Right ventricle myocardium inferior (tissue), 1 donor: ENCODE measurements around the gene DLG2. TPM values are rescaled to one million over a fixed set of nuclear protein-coding genes. Genes with fewer than 3 reads are reported as not detected.
"Not testable (repeated sequence)": the region's sequence is repeated elsewhere in the genome, so short reads cannot be mapped to it uniquely, and the experiment has no call there.

ENCODE experiments used
- ATAC-seq: fragments of 200-7000 bp; cut with Tn5 transposase; one replicate; pipeline ENCODE4 v1.9.1; 2020; ENCODE audit warnings: mild to moderate bottlenecking, moderate library complexity
- DNase-seq: peaks from one replicate; pipeline ENCODE4 v3.0.0; 2021; ENCODE audit errors: missing footprints
- intact Hi-C: fragments of 100-400 bp; cut with DNase I; formaldehyde crosslinking; loops from one replicate; pipeline ENCODE4 v1.11.0; 2022
- total RNA-seq: library from RNA; stranded (reverse); fragmentation: NEBNext Ultra II Directional; extraction: Animal tissue kit (Norgen Biotek cat#: 25700); gene quantifications from one replicate; pipeline ENCODE4 v1.2.1, GENCODE V29; 2021
- donor health status: DM: no; HTN: yes; CAD: no; lungs with severe emphysema.

Gene DLG2
- total RNA-seq, 1 donor from 2014 or later = 5.7 TPM

DNA sequence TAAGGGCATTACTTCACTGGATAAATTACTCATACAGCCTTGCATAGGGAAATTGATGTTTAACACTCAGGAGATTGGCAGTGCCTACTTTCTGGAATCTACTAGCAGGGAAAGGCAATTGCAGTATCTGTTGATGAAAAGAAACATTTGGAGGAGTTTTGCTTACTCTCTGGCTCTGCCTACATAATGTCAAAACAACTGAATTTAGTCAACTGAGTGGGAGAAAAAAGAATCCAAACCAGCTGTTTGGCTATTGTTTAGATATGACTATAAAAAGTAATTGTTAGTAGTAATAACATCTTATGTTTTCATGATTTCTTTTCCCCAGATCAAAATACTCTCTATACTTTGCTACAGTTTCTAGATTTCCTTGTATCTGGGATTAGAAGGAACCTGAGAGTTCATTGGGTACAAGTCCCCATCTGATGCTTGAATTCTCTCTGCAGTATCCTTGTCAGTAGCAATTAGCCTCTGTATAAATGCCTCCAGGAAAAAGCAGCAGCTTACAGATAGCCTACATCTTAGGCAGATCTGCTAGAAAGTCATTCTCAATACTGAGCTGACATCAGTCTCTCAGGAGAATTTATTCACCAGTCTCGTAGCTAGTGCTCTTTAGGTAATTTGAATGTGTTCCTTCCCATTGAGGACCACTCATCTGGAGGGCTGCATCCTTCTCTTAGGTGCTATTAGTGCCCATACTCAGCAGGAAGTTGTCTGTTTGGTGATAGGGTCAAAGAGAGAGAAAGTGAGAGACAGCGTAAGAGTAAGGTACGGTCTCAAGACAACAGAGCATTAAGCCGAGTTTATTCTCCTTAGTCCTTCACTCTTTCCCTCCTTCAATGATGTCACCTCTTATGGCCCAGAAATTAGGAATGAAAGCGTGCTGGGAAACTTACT lies 2155.1 kb downstream of the DLG2 start:
- ATAC-seq (no peak), DNase-seq (no peak)
- intact Hi-C loops = no loop called here

DNA sequence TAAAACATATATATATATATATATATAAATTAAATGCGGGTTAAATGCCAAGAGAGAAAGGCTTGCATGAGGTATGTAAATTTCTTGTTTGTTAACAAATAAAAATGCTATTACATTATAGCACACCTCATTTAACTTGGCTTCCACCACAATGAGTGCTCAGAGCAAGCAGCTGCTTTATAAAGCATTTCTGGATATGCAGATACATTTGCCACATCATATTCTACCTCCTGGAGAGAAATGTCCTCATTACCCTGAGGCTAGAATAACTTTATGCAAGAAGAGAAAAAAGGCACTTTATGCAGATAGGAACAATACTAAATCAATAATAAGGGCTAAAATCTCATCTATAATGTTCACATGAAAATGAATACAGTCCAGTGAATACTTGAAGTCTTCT lies 2159.3 kb downstream of the DLG2 start:
- intact Hi-C loops = no loop called here
- DNase-seq (no peak), ATAC-seq (no peak)

DNA sequence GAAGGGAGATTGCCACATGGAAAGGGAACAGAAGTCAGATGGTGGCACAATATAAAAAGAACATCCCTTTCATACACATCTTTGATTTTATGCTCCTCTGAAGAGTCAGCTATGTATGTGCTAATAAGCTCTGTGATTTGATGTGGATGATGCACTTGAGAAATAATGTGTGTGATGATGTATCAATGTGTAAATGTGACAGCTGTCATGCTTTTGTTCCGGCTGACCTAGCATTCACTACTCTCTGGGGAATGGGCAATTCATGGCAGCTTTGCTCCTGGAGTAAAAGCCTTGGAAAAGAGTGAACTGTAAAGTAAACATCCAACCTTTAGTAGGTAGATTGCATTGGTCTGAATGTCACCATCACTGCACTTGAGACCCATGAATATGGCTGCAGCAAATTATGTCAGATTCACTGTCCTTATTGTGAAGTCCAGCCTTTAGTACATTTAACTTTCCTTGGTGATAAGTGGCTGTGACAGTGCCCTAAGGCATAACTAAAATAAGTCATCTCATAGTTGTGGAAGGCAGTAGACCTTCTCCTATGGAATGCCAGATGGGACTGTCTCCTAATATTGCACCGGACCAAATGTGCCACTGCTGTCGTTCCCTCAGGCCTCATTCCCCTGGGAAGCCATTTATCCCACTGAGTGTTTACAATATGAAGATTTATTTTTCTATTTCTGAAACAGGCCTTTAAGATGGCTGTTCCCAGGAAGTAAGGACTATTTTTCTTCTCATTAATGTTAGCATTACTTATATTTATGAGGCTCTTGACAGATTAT lies 2162.8 kb downstream of the DLG2 start:
- intact Hi-C loops = no loop called here
- ATAC-seq (no peak), DNase-seq (no peak)

DNA sequence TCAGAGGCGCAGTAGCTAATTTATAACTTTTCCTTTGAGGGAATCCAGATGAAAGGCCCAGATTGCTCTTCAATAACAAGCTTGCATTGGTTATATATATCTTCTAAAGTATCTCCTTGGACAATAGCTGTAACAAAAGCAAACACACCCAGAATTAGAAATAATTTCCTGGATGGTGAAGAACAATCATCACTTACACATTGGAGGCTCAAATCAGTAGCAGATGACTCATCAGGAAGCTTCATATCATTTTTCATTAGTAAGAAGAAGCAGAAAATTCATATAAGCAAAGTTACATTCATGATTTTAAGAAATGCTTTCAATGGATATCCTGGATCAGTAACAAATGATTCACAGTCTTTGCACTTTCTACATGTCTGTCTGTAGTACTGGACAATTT lies 2167.3 kb downstream of the DLG2 start:
- intact Hi-C loops = loop anchor here (10.0 kb wide), 1 partner anchor 255 kb away; no protein-coding TSS in a partner anchor
- DNase-seq (no peak), ATAC-seq (no peak)

DNA sequence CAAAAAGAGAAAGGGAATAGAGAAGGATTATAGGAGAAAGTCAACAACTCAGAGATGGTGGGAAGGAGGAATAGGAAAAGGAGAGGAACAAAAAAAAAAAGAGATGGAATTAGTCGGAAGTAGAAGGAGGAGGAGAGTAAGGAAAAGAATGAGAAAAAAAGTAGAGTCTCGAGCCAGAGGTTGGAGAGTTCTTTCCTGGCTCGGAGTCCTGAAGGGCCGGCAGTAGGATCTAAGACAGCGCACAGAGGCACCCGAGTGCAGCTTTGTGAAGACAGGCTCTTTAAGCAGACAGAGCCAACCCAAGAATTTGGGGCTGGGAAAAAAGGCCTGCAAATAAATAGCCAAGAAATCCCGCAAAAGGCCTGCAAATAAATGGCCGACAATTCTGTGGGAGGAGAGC lies 2170.6 kb downstream of the DLG2 start:
- ATAC-seq = no peak
- no peak for DNase-seq
- intact Hi-C loops = loop anchor here (10.0 kb wide), 1 partner anchor 258 kb away; no protein-coding TSS in a partner anchor

DNA sequence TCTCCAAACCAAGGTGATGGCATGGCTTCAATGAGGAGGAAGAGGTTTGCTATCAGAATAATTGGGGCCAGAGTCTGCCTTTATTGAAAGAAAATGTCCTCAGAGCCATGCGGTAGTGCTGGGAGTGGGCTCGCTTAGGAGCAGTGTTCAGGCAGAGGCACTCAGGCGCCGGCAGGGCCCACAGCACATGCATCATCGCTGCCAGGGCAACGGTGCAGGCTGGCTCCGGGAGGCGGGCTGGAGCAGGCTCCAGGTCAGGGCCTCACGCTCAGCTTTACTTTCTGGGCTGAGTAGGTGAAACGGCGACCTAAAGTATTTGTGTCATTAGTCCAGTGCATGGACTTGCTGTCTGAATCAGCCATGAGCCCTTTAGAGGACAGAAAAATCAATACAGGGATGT lies 2171.1 kb downstream of the DLG2 start:
- intact Hi-C loops = loop anchor here (10.0 kb wide), 1 partner anchor 259 kb away; no protein-coding TSS in a partner anchor
- DNase-seq = no peak
- ATAC-seq = no peak

DNA sequence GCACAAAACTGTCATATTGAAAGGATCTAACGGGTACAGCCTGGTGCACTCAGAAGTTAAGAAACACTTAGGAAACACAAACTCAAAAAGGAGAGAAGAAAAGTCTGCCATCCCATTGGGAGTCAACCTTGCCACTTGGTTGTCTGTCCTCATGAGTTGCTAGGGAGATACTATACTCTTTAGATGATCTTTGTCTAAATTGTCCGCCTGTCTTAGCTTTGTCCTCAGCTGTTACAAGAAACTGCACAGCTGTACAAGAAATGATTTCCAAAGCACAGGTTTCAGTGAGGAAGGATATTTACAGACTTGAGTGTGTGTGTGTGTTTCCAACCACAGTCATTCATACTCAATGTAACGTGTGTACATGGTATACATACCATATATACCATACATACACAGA lies 2171.8 kb downstream of the DLG2 start:
- intact Hi-C loops = loop anchor here (10.0 kb wide), 1 partner anchor 259 kb away; no protein-coding TSS in a partner anchor
- ATAC-seq = no peak
- no peak for DNase-seq

DNA sequence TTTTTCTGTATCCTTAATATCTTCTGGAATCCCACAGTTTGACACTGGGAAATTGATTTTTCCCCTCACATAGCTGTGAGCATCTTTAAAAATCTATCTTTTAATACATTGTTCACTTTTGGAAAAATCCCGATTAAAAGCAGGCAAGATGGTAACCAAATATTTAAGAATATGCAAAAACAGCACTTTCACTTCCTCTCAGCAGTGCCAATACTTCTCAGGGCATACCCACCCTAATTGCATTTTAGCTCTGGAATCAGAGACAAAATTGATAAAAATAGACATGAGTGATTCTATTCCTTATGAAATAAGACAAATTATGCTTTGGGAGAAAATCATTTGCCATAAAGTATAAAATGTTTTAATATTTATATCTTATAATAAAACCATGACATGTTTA lies 2172.5 kb downstream of the DLG2 start:
- intact Hi-C loops = loop anchor here (10.0 kb wide), 1 partner anchor 260 kb away; no protein-coding TSS in a partner anchor
- DNase-seq (no peak), ATAC-seq (no peak)

DNA sequence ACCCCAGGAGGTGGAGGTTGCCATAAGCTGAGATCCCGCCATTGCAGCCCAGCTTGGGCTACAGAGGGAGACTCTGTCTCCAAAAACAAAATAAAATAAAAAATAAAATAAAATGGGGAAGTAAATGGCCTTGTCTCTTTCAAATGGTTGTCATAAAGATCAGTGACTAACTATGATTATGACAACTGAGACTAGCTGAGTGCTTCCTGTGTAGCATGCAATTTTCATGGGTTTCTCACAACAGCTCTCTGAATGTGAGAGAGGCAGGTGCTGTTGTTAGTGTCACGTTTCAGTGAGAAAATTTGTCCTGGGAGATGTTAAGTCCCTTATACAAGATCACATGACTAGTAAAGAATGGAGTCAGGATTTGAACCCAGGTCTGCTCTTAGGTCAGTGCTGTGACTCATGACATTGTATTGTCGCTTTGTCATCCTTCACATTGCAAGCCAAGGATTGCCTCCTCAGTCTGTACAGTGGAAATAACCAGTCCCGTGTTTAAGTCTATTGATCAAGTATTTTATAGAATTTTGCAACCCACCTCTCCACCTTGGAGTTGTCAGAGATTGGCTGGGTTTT lies 2177.7 kb downstream of the DLG2 start:
- DNase-seq (no peak), ATAC-seq (no peak)
- intact Hi-C loops = no loop called here

DNA sequence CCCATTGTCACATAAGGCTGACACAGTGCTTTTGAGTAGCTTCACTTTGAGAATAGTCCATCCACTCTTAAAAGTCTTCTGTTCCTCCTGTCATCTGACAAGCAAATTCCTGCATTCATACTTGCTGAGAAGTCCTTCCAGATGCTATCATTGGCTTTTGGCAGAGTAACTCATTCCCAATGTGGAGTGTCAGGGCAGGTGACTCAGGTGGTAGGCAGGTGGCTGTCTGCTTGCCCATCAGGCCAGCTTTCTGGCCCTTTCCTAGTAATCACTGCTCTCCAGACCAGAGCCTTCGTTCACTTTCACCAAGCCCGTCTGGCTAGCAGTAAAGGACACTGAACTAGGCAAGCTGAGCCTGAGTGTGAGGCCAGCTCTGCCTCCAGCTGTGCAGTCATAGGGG lies 2178.5 kb downstream of the DLG2 start:
- intact Hi-C loops = no loop called here
- DNase-seq (no peak), ATAC-seq (no peak)

DNA sequence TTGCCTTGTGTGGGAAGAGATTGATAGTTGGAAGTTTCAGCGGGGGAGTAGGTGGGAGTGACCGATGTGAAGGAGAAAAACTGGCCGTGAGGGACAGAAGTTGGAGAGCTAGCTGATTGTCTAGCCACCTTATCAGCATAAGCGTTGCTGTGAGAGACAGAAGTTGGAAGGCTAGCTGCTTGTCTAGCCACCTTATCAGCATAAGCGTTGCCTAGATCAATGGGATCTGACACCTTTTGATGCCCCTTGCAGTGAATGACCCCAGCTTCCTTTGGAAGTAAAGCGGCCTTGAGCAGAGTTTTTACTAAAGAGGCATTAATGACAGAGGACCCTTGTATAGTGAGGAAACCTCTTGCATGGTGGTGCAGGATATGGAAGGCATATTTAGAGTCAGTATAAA lies 2183.3 kb downstream of the DLG2 start:
- intact Hi-C loops, DNase-seq, ATAC-seq: not testable (repeated sequence)

DNA sequence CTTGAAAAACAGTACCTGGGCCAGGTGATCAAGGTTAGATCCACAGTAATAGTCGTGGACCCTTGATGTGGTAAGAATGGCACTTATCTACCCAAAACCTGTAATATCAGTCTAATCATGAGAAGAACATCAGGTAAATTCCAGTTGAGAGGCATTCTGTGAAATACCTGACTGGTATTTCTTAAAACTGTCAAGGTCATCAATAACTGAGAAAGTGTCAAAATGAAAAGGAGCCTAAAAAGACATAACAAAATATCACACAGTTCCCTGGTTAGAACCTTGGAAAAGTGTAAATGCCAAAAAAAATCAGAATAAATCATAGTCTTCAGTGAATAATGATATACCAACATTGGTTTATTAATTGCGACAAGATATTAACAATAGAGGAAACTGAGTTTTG lies 2185.5 kb downstream of the DLG2 start:
- no peak for DNase-seq
- intact Hi-C loops = no loop called here
- ATAC-seq = no peak

DNA sequence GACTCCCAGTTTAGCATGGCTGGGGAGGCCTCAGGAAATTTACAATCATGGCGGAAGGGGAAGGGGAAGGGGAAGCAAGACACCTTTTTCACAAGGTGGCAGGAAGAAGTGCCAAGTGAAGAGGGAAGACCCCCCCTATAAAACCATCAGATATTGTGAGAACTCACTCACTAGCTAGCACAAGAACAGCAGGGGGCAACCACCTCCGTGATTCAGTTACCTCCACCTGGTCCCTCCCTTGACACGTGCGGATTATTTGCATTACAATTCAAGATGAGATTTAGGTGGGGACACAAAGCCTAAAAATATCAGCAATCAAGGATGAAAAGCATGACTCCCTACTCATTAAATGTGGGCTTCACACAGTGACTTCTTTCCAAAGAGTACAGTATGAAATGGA lies 2186.0 kb downstream of the DLG2 start:
- no peak for DNase-seq
- ATAC-seq = no peak
- intact Hi-C loops = no loop called here

DNA sequence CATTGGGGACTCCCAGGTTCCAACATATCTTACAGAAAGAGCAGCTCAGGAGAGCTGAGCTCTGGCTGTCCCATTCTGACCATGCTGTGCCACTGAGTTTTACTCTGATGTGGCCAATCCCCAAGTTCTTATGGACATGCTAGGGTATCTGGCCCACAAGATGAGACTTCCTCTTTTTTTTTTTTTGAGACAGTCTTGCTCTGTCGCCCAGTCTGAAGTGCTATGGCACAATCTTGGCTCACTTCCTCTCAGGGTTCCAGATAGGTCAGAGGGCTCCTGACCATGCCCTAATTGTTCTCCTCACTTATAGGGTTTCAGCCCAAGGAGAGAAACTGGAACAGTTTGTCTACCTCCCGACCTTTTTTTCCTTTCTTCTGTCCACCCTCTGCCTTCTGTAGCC lies 2188.7 kb downstream of the DLG2 start:
- DNase-seq (no peak), ATAC-seq (no peak)
- intact Hi-C loops = no loop called here

DNA sequence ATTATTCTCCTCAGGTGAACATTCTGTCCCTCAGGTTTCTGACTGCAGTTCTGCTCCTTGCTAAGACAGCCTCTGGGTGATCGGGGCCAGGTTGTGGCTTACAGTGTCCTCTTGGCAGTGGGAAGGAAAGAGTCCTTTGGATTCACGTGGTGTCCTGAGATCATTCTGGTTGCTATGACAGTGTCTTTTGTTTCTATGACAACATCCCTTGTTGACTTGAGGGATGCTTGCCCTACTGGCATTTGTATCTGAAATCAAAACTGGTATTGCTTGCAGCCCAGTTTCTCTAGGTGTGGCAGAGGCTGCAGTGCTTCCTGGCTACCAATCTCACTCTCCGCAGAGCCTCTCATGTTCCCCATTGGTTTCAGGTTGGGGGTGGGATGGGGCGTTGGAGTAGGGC lies 2189.2 kb downstream of the DLG2 start:
- intact Hi-C loops = no loop called here
- ATAC-seq (no peak), DNase-seq (no peak)

DNA sequence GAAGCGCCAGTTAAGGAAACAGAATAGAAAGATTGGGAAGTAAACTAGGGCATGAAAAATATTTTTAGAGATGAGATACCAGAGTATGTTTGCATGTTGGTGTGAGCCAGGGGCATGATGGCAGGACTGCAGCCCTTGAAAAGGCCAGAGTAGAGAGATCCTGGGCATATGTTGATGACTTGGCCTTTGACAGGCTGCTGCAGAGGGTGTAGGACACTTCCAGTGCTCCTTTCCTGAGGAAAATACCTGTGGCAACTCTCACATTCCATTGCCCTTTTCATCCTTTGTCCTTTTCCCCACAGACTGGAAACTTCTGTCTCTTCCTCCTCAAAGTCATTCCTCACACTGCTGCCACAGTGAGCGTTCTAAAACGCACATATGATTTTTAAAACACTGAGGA lies 2190.3 kb downstream of the DLG2 start:
- intact Hi-C loops = no loop called here
- ATAC-seq = no peak
- no peak for DNase-seq

DNA sequence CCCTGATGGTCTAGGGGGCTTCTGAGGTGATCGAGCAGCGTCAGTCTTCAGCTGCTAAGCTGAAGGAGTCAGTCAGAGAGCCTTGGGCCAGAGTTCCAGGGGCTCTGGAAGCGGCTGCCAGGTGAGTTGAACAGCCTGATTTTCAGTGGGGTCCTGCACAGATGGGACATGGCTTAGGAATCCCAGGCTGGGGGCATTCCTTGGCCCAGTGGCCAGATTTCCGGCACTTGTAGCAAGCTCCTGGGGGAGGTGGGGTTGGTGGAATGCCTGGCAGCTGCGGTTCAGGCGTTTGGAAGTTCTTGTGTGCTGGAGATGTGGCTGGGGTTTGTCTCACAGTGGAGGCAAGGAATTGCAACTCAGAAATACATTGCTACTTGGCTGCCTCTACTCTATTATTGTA lies 2192.3 kb downstream of the DLG2 start:
- DNase-seq, intact Hi-C loops, ATAC-seq: not testable (repeated sequence)

DNA sequence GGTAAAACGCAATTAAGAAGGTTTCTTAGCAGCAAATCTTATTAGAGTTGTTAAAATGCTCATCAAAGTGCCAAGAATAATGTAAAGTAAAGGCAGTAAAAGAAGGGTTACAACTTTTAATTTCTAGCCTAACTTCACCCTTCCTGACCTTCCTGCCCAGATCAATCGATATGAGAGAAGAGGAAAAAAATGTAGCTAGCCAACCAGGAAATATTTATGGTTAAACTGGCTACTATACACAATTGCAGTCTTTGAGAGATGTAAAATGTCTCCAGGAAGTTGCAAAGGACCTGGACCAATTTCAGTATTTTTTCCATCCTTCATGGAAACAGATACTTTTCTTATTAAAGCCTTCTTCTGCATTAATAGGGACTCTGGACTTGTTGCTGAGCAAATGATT lies 2199.2 kb downstream of the DLG2 start:
- no peak for ATAC-seq
- intact Hi-C loops = no loop called here
- DNase-seq = no peak

DNA sequence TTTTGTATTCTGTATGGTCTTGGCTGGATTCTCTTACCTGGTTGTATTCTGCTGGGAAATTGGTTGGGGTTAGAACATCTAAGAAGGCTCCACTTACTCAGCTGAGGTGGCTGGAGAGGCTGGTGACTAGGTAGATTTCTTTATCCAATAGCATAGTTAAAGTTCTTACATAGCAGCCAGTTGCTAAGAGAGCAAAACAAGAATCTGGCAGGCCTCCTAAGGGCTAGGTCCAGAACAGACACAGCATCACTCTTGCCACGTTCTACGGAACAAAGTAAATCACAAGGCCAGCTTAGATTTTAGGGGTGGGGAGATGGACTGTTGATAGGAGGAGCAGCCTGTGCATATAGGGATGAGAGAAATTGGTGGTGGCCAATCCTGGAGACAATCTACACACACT lies 2199.6 kb downstream of the DLG2 start:
- intact Hi-C loops = no loop called here
- ATAC-seq (no peak), DNase-seq (no peak)

DNA sequence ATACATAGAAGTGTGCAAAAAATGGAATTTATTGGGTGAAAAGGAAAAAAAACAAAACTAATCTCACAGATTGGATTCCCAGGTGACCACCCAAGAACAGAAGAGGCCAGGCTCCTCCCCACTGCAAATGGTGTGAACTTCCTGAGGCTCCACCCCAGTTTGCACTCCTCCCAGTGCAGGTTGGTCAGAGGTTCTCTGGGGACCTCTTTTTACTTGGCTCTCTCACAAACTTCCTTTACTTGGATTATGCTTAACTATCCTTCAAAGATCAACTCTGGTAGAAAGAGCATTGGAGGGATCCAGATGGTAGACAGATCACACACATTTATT lies 2202.0 kb downstream of the DLG2 start:
- intact Hi-C loops = no loop called here
- ATAC-seq = no peak

More for the DNA sequence above, 2202.0 kb downstream of the DLG2 start:
- DNase-seq = no peak
